Cardiac muscle cell (in vitro differentiated cells and primary cell): ENCODE data around the gene CCDC93. TPM values are rescaled to one million over a fixed set of nuclear protein-coding genes. Genes with fewer than 3 reads are reported as not detected.

Source experiments
- DNase-seq, 2 donors: peaks; one replicate each; pipeline versions ENCODE4 v3.0.0 to v3.0.0-alpha.2; 2010 to 2017; ENCODE audit warnings: low read depth in 1 of 2, low spot score in 1 of 2
- H3K27ac ChIP-seq: fragments of 200-600 bp; sonication (generic); 2 replicates; pipeline ENCODE4 v1.5.1; 2016
- H3K27me3 ChIP-seq: fragments of 200-600 bp; sonication (generic); 2 replicates; pipeline ENCODE4 v1.6.0; 2016; ENCODE audit warnings: control low read depth
- H3K36me3 ChIP-seq: fragments of 200-600 bp; sonication (generic); 2 replicates; pipeline ENCODE4 v1.5.1; 2016; ENCODE audit warnings: control low read depth
- H3K4me1 ChIP-seq: fragments of 200-600 bp; sonication (generic); 2 replicates; pipeline ENCODE4 v1.8.1; 2017; ENCODE audit warnings: low read depth, mild to moderate bottlenecking, mixed run types
- H3K4me3 ChIP-seq: fragments of 200-600 bp; sonication (generic); 2 replicates; pipeline ENCODE4 v1.5.1; 2016; ENCODE audit warnings: mild to moderate bottlenecking
- H3K9me3 ChIP-seq: fragments of 200-600 bp; sonication (generic); 2 replicates; pipeline ENCODE4 v1.5.1; 2017; ENCODE audit warnings: low read depth, mild to moderate bottlenecking, control low read depth
- CTCF ChIP-seq: IDR thresholded peaks from 2 replicates; pipeline ENCODE4 v1.5.1; 2012; ENCODE audit warnings: low read depth, mild to moderate bottlenecking, low read length
- polyA plus RNA-seq: library from polyadenylated mRNA; unstranded; fragments of >200 nt; fragmentation: Nextera tagmentation; extraction: Ambion mirVana; gene quantifications from 2 replicates; pipeline ENCODE4 v1.2.1, GENCODE V29; 2016
- total RNA-seq: library from RNA; depleted of rRNA; stranded (reverse); fragments of >200 nt; gene quantifications from 2 replicates; pipeline ENCODE4 v1.2.3, GENCODE V29; 2016

CCDC93 gene
- total and polyA plus RNA-seq, 2 experiments from 2014 or later = 16.9 to 20.8 TPM

DNA sequence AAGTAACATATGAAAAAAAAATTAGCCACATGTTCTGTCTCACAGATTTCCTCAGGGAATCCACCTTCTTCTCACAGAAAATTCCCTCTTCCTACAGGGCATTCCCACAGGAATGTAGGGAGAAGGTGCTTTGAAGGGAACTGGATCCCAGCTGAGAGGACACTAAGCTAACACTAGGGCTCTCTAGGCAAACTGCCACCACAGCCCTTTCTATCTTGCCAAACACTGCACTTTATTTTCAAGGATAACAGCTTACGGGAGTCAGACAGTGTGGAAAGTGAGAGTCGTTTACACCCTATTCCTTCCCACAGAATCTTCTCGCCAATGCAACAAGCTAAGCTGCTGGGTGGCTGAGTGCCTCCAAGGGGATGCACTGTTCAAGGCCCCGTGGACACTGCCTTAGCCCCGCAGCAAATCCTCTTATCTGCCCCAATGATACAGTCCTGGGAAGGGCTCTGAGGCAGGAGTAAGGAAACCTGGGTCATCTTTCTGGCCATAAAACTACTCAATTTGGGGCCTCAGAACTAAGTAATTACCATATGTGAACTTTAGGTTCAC is 76.9 kb downstream of the CCDC93 start:
- no peak overlapping the region for H3K4me3 ChIP-seq
- H3K27ac ChIP-seq = no peak overlapping the region
- no peaks in the 10 kb centered on the region for H3K27me3 ChIP-seq
- H3K36me3 ChIP-seq = peaks cover 41% of the 10 kb centered on the region
- TF ChIP-seq CTCF = no peak
- H3K4me1 ChIP-seq = no peaks in the 10 kb centered on the region
- no peaks in the 10 kb centered on the region for H3K9me3 ChIP-seq
- DNase-seq = peak in 1 of 2 donors; percentile 18

GRCh38 chr2:117935954-117936353 is 77.9 kb downstream of the CCDC93 start:
- no peak overlapping the region for H3K27ac ChIP-seq
- H3K4me3 ChIP-seq = no peak overlapping the region
- H3K27me3 ChIP-seq = no peaks in the 10 kb centered on the region
- no peaks in the 10 kb centered on the region for H3K9me3 ChIP-seq
- H3K36me3 ChIP-seq = peaks cover 48% of the 10 kb centered on the region
- no peak for DNase-seq
- H3K4me1 ChIP-seq = no peaks in the 10 kb centered on the region
- TF ChIP-seq CTCF = no peak

DNA sequence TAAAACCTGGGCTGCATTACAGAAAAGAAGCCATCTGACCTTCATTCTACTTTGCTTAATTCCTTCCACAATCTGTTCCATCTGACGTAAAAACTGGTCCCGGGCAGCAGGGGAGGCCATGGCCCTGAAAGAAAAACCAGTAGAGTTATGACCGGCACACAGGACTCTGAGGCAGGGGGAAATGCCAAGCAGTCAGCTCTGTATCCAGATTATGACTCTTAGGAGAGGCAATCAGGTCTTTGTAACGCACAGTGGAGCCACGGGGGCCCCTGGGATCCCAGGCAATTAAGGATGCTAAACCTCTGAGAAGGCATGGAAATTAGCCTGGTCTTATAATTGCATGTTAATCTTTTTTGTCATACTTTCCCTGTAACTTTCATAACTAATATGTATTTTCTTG is 78.4 kb downstream of the CCDC93 start:
- H3K27me3 ChIP-seq = no peaks in the 10 kb centered on the region
- H3K36me3 ChIP-seq = peaks cover 49% of the 10 kb centered on the region
- no peaks in the 10 kb centered on the region for H3K4me1 ChIP-seq
- no peak for TF ChIP-seq CTCF
- no peak overlapping the region for H3K4me3 ChIP-seq
- no peaks in the 10 kb centered on the region for H3K9me3 ChIP-seq
- DNase-seq = no peak
- H3K27ac ChIP-seq = no peak overlapping the region

DNA sequence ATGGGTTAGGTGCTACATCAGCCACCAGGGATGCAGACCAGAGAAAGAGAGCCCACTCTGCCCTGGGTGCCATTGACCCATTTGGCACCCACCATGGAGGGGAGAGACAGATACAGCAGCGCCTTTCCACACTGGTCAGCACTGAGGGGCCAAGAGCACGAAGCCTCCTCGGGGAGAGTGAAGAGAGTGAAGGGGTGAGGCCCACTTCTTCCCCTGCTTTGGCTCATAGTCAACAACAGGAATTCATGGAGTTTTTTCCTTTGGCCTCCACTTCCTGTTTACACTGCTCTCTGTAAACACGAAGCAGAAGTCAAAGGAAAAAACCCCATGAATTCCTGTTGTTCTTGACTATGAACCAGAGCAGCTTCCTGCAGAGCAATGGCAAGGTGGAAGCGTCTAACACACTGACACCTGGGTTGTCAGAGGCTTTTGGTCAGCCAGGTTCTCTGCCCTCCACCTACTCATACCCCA is 80.0 kb downstream of the CCDC93 start:
- no peak overlapping the region for H3K4me3 ChIP-seq
- peaks cover 42% of the 10 kb centered on the region for H3K36me3 ChIP-seq
- TF ChIP-seq CTCF = no peak
- no peak overlapping the region for H3K27ac ChIP-seq
- H3K9me3 ChIP-seq = no peaks in the 10 kb centered on the region
- no peaks in the 10 kb centered on the region for H3K4me1 ChIP-seq
- no peaks in the 10 kb centered on the region for H3K27me3 ChIP-seq
- DNase-seq = no peak

GRCh38 chr2:117931978-117932377 is 81.9 kb downstream of the CCDC93 start:
- Histone ChIP-seq H3K27me3 (no peaks in the 10 kb centered on the region), H3K4me1 (no peaks in the 10 kb centered on the region), H3K36me3 (peaks cover 39% of the 10 kb centered on the region), H3K4me3 (no peak overlapping the region), H3K9me3 (no peaks in the 10 kb centered on the region), H3K27ac (no peak overlapping the region)
- no peak for DNase-seq
- TF ChIP-seq CTCF = no peak
